PC-3 (cell line): ENCODE measurements around the gene TMEM204. TPM values are rescaled to one million over a fixed set of nuclear protein-coding genes. Genes with fewer than 3 reads are reported as not detected.

ENCODE experiments used
- ATAC-seq: fragments of 200-7000 bp; cut with Tn5 transposase; 2 replicates; pipeline ENCODE4 v1.9.1; 2020; ENCODE audit warnings: mild to moderate bottlenecking, moderate library complexity
- BruUV-seq: library from RNA; stranded (reverse); fragments of 400-500 nt; replicated peaks from 2 replicates; lab custom pipeline; 2021; lab: Mats Ljungman, UMichigan
- CTCF ChIA-PET: fragments of 300-600 bp; sonication (Branson Sonifier 250); formaldehyde crosslinking; loops from one replicate; lab custom pipeline; 2022; ENCODE audit warnings: antibody characterized with exemption; lab: Charles Lee
- POLR2A ChIA-PET: fragments of 300-600 bp; sonication (Branson Sonifier 250); formaldehyde crosslinking; loops from one replicate; lab custom pipeline; 2022; ENCODE audit warnings: antibody characterized with exemption; ENCODE audit not compliant: unreplicated experiment; lab: Charles Lee
- DNase-seq: peaks from one replicate; pipeline ENCODE4 v3.0.0-alpha.2; 2015
- H2AFZ ChIP-seq: fragments of 300-600 bp; sonication (generic); 2 replicates; pipeline ENCODE4 v1.6.0; 2016; ENCODE audit warnings: antibody characterized with exemption, low read length
- H3F3A ChIP-seq: fragments of 300-600 bp; sonication (generic); one replicate; pipeline ENCODE4 v1.6.0; 2017; ENCODE audit warnings: antibody characterized with exemption, low read length, control low read depth, mild to moderate bottlenecking; ENCODE audit not compliant: unreplicated experiment
- H3K27ac ChIP-seq: fragments of 300-600 bp; sonication (generic); 2 replicates; pipeline ENCODE4 v1.5.1; 2016; ENCODE audit warnings: mild to moderate bottlenecking, low read length
- H3K27me3 ChIP-seq: fragments of 300-600 bp; sonication (generic); 2 replicates; pipeline ENCODE4 v1.6.1; 2016; ENCODE audit warnings: low read length, mixed read lengths
- H3K36me3 ChIP-seq: fragments of 300-600 bp; sonication (generic); 2 replicates; pipeline ENCODE4 v1.6.1; 2016; ENCODE audit warnings: low read depth, mixed run types, low read length, mixed read lengths
- H3K4me1 ChIP-seq: fragments of 300-600 bp; sonication (generic); 2 replicates; pipeline ENCODE4 v1.5.1; 2016; ENCODE audit warnings: low read length; ENCODE audit not compliant: insufficient read depth
- H3K4me2 ChIP-seq: fragments of 300-600 bp; sonication (generic); 2 replicates; pipeline ENCODE4 v1.6.0; 2016; ENCODE audit warnings: low read length
- H3K4me3 ChIP-seq: fragments of 300-600 bp; sonication (generic); 2 replicates; pipeline ENCODE4 v1.5.1; 2016; ENCODE audit warnings: mild to moderate bottlenecking, low read length, mixed read lengths
- H3K79me2 ChIP-seq: fragments of 300-600 bp; sonication (generic); 2 replicates; pipeline ENCODE4 v1.6.1; 2017; ENCODE audit warnings: low read length, mixed read lengths
- H3K9ac ChIP-seq: fragments of 300-600 bp; sonication (generic); 2 replicates; pipeline ENCODE4 v1.6.0; 2016; ENCODE audit warnings: mild to moderate bottlenecking, low read length
- H3K9me2 ChIP-seq: fragments of 300-600 bp; sonication (generic); replicated peaks from 2 replicates; pipeline ENCODE4 v1.6.1; 2016; ENCODE audit warnings: mixed run types, low read length, mixed read lengths
- H3K9me3 ChIP-seq: fragments of 300-600 bp; sonication (generic); 2 replicates; pipeline ENCODE4 v1.6.1; 2016; ENCODE audit warnings: low read length, mixed read lengths
- H4K20me1 ChIP-seq: fragments of 300-600 bp; sonication (generic); 2 replicates; pipeline ENCODE4 v1.6.1; 2016; ENCODE audit warnings: low read length, mixed read lengths
- EZH2 ChIP-seq: fragments of 300-600 bp; sonication (generic); IDR thresholded peaks from one replicate; pipeline ENCODE4 v1.6.1; 2017; ENCODE audit warnings: antibody characterized with exemption, mild to moderate bottlenecking, low read length; ENCODE audit not compliant: unreplicated experiment
- EZH2phosphoT487 ChIP-seq: fragments of 300-600 bp; sonication (generic); IDR thresholded peaks from 2 replicates; pipeline ENCODE4 v1.6.1; 2018; ENCODE audit warnings: mild to moderate bottlenecking, antibody characterized with exemption, low read length, borderline replicate concordance
- intact Hi-C: fragments of 100-400 bp; cut with micrococcal nuclease; formaldehyde crosslinking; loops from 2 replicates; pipeline ENCODE4 v1.9.0; 2023
- total RNA-seq: library from RNA; depleted of rRNA; stranded (reverse); fragments of >200 nt; gene quantifications from 2 replicates; pipeline ENCODE4 v1.2.3, GENCODE V29; 2014
- TF ChIP-seq, protein P1 (sequence below): fragments of 300-600 bp; sonication (generic); conservative IDR thresholded peaks from 2 replicates; pipeline ENCODE4 v1.5.1; 2017; ENCODE audit warnings: antibody characterized with exemption, low read depth, mild to moderate bottlenecking, low read length

The TMEM204 gene
- total RNA-seq, 1 experiment from 2014 or later: not detected

DNA sequence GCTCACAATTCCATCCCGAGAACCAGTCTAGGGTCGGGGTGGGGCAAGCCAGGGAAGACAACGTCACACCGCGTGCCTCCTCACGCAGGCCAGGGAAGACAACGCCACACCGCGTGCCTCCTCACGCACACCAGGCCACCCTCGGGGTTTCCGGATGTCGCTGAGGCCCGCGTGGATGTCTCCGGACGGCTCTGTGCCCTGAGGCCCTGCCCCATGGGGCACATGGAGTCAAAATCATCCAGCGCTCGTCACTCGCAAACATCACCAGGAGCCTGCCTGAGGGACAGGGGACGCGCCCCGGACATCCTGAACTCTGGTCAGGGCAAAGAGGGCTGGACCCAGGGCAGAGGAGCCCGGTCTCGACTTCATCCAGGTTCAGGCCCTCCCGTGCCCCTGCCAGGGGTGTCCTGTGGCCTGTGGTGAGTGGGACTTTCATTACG lies 3.7 kb downstream of the TMEM204 start:
- intact Hi-C loops: no loop called here
- H4K20me1 ChIP-seq: no peaks in the 10 kb centered on the region
- ATAC-seq (no peak), DNase-seq (no peak)
- no peaks in the 10 kb centered on the region for H3F3A ChIP-seq
- TF ChIP-seq EZH2phosphoT487 (no peak), EZH2 (no peak)
- TF ChIP-seq, protein P1, sequence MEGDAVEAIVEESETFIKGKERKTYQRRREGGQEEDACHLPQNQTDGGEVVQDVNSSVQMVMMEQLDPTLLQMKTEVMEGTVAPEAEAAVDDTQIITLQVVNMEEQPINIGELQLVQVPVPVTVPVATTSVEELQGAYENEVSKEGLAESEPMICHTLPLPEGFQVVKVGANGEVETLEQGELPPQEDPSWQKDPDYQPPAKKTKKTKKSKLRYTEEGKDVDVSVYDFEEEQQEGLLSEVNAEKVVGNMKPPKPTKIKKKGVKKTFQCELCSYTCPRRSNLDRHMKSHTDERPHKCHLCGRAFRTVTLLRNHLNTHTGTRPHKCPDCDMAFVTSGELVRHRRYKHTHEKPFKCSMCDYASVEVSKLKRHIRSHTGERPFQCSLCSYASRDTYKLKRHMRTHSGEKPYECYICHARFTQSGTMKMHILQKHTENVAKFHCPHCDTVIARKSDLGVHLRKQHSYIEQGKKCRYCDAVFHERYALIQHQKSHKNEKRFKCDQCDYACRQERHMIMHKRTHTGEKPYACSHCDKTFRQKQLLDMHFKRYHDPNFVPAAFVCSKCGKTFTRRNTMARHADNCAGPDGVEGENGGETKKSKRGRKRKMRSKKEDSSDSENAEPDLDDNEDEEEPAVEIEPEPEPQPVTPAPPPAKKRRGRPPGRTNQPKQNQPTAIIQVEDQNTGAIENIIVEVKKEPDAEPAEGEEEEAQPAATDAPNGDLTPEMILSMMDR: no peak
- peaks cover 2% of the 10 kb centered on the region; the same call in 1 of the 2 replicates for H3K4me1 ChIP-seq
- H3K79me2 ChIP-seq: no peaks in the 10 kb centered on the region
- H3K9me3 ChIP-seq: no peaks in the 10 kb centered on the region
- no peak overlapping the region for H3K4me3 ChIP-seq
- no TSS peak for BruUV-seq
- CTCF ChIA-PET: no interaction called here
- no peaks in the 10 kb centered on the region for H3K27me3 ChIP-seq
- no peak overlapping the region for H3K9ac ChIP-seq
- POLR2A ChIA-PET: no interaction called here
- H2AFZ ChIP-seq: no peak overlapping the region
- H3K27ac ChIP-seq: no peak overlapping the region
- no peaks in the 10 kb centered on the region for H3K36me3 ChIP-seq
- no peaks in the 10 kb centered on the region for H3K9me2 ChIP-seq
- H3K4me2 ChIP-seq: no peak overlapping the region

DNA sequence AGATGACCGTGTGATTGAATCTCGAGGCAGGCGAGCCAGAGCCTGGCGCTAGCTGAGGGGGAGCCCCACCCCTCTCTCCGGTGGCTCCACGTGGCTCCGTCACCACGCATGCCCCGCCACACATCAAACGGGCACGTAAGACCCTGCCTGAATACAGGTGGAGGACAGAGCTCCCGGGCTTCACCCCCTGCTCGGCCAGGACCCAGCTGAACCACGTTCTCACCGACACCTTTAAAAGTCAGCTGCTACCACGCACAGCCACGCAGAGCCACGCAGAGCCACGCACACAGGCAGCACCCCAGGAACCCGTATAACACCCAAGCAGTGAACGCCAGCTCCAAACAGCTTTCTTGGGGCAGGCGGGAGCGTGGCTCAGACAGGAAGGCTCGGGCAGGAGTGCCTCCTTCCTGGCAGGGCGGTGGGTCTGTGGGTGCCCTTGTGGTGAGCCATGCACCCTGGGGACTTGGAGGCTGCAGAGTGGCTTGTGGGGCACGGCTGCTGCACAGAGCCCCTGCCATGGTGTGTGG lies 4.4 kb downstream of the TMEM204 start:
- peaks cover 9% of the 10 kb centered on the region for H3K4me1 ChIP-seq
- ChIA-PET CTCF (no interaction called here), POLR2A (no interaction called here)
- no peak for TF ChIP-seq EZH2
- TF ChIP-seq, protein P1: no peak
- no peak for TF ChIP-seq EZH2phosphoT487
- H3K9ac ChIP-seq: no peak overlapping the region
- no peak overlapping the region for H3K4me3 ChIP-seq
- H3K27me3 ChIP-seq: no peaks in the 10 kb centered on the region
- intact Hi-C loops: no loop called here
- BruUV-seq: no TSS peak
- ATAC-seq (no peak), DNase-seq (no peak)
- no peak overlapping the region for H3K27ac ChIP-seq
- no peak overlapping the region for H2AFZ ChIP-seq
- H3K79me2 ChIP-seq: no peaks in the 10 kb centered on the region
- H4K20me1 ChIP-seq: no peaks in the 10 kb centered on the region
- H3K36me3 ChIP-seq: no peaks in the 10 kb centered on the region
- no peaks in the 10 kb centered on the region for H3K9me3 ChIP-seq
- no peaks in the 10 kb centered on the region for H3F3A ChIP-seq
- no peak overlapping the region for H3K4me2 ChIP-seq
- H3K9me2 ChIP-seq: no peaks in the 10 kb centered on the region

DNA sequence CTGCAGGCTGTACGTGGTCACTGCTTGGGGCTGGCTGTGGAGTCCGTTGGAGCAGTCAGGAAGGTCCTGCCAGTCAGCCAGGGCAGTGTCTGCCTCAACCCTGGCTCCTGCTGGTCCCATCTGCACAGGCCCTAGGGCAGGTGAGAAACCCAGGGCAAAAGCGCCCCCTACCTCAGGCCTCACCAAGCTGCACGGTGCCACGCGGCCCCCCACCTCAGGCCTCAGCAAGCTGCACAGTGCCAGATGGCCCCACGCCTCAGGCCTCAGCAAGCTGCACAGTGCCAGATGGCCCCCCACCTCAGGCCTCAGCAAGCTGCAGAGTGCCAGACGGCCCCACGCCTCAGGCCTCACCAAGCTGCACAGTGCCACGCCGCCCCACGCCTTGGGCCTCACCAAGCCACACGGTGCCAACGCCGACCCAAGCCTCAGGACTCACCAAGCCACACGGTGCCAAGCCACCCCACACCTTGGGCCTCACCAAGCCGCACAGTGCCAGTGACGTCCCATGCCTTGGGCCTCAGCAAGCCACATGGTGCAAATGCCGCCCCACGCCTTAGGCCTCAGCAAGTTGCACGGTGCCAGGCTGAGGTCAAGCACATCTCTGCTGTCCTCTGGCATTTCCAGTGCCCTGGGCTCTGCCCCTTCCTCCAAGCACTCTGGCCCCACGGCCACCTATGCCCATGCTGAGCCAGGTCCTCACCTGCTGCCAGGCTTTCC lies 5.5 kb downstream of the TMEM204 start:
- Histone ChIP-seq H3K4me2 (no peak overlapping the region), H3K4me3 (no peak overlapping the region), H2AFZ (no peak overlapping the region), H3K79me2 (no peaks in the 10 kb centered on the region), H3K36me3 (no peaks in the 10 kb centered on the region), H3K9ac (no peak overlapping the region), H4K20me1 (no peaks in the 10 kb centered on the region), H3F3A (no peaks in the 10 kb centered on the region), H3K27ac (no peak overlapping the region), H3K27me3 (no peaks in the 10 kb centered on the region), H3K4me1 (peaks cover 20% of the 10 kb centered on the region), H3K9me3 (no peaks in the 10 kb centered on the region), H3K9me2 (no peaks in the 10 kb centered on the region)
- no peak for ATAC-seq
- no peak for DNase-seq
- ChIA-PET CTCF (no interaction called here), POLR2A (no interaction called here)
- intact Hi-C loops: no loop called here
- TF ChIP-seq EZH2phosphoT487 (no peak), EZH2 (no peak)
- TF ChIP-seq, protein P1: no peak
- no TSS peak for BruUV-seq
